GM18858 (cell line): Measurements from ENCODE around the gene NAA16.
A peak's percentile ranks its signal among the peaks of the same experiment; 100 is the strongest.
"Not testable (repeated sequence)": the region's sequence is repeated elsewhere in the genome, so short reads cannot be mapped to it uniquely, and the experiment has no call there.

Experiments used
- ATAC-seq: cut with Tn5 transposase; IDR thresholded peaks from one replicate; pipeline ENCODE4 v1.9.1; 2021; ENCODE audit not compliant: unreplicated experiment

NAA16 gene

DNA sequence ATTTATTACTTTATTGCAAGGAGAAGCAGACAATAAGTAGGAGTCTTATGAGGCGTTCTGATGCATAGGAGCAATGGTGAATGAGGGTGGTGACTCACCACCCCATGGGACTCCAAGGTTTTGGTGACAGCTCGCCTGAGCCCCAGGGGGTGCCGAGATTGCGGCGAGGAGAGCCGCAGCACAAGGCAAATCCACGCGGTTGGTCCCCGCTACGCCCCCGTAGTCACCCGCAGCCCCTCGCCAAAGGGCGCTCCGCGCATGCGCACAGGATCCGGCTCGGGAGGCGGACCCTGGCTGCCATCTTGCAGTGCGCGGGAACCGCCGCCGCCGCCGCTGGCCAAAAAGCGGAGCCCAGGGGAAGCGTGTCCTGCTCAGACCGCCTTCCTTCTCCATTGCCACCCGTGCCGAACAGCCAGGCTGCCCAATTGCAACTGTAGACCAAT lies at the start of gene NAA16:
NAA16 (plus strand) TSS at position 305 of the 443 bp plus-strand sequence. CDS start 262 bp downstream, outside the sequence.
- ATAC-seq = peak; percentile 51

DNA sequence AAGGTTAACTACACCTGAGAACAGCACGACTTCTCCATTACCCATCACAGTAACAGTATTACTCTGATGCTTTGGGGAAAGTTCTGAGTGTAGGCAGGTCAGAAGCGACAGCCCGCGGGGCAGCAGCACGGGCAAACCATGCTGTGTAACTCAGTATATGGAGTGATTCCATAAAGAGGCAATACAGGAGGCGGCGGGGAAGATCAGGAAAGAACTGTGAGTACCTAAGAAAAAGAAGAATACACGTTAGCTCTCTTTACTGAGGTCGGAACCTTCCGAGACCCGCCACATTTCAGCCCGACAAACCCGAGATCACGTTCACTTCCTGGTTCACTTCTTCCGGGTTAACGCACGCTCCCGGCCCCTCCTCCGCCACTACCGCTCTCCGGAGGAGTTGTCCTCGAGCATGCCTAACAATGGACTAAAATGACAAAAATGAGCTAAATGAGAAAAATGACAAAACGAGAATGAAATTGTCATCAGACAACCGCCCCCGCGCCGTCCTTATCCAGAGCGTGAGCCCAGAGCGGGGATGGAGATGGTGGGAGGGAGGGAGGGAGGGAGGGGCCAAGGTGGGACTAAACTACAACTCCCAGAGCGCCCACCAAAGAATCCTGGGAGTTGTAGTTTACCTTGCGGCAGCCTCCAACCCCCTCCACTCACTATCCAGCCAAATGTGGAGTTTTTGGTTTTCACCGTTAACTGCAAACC lies 47.7 kb upstream of the NAA16 start, which contains the start of gene MTRF1:
MTRF1 (minus strand) TSS at position 316 of the 711 bp plus-strand sequence. CDS start 2,669 bp downstream, outside the sequence.
- peak; percentile 84 for ATAC-seq

DNA sequence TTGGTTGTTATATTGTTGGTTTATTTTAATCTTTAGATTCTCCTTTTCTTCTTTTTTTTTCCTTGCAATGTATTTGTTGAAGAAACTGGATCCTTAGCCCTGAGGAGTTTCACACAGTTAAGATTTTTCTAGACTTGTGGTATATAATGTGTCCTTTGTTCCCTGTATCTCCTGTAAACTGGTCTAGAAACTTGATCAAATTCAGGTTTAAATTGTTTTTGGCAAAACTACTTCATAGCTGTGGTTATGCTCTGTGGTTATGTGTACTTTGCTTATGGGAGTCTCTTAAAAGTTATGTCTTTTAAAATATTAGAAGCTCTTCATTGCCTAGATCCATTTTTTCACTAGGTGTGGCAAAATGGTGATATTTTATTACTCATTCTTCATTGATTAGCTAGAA lies 44.0 kb upstream of the NAA16 start:
- no peak for ATAC-seq

DNA sequence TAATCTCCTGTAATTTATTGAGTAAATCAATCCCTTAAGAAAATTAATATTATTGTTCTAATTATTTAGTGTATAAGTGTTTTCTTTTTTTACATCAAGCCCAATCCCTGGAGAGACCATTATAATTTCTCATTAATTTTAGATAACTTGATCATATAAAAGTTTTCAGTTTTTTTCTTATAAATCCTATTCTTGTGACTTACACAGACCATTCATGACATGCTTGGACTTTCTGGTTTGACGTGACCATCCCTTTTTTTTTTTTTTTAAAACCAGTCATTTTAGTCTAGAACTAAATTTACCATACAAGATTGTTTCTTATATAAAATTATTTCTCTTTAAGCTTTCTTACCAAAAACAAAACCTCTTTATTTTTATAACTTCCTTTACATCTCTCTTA lies 42.3 kb upstream of the NAA16 start:
- no peak for ATAC-seq

DNA sequence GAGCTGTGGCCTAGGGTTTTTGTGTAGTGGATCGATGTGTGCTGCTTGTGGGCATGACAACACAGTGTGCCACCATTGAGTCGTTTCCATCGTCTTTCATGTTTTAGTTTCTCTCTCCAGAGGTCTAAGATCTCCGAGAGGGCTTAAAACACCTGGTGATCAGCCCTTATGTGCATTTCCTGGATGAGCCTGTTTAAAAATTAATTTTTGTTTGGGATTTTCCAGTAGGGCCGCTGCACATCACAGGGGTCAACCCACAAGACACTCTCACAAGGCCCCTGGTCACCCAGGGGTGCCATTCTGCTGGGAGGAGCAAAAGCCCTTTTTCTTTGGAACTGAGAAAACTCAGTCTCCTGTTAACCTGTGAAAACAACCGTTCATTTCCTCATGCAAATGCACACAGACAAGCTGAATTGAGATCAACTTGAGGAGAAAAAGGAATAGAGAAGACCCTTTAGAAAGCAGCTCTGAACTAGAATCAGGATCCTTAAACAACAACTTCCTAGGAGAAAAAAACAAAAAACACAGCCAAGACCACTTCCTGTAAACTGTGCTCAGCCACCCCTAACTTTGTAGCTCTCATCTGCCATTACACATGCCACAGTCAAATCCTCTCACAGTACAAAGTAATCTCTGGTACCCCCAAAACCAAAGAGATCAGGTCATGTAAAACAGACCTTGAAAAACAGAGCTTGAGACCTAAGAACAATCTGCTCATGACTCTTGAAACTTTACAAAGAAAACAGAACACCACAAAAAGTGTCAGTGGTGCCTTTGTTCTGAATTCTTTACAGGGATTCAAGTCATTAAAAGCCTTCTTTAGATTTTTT lies 39.4 kb upstream of the NAA16 start:
- no peak for ATAC-seq

DNA sequence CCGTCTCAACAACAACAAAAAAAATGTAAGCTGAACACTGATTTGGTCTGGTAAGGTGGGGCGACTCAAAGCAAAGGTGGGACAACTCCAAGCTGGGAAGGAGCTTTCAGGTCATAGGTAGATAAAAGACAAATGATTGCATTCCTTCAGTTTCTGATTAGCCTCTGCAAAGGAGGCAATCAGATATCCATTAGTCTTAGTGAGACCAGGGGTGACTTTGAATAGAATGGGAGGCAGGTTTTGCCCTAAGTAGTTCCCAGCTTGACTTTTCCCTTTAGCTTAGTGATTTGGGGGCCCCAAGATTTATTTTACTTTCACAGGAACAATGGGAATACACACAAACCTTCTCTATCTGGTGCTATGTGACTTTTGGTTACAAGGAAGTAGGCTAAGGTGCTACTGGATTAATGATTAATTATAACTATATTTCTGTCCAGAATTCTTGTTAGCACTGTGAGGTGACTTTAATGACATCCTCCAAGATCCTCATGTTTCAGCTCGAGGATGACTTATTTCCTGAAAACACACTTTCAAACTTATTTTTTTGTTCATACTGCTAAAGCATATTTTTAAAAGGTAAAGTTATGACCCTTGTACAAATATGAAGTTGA lies 37.1 kb upstream of the NAA16 start:
- ATAC-seq = no peak

DNA sequence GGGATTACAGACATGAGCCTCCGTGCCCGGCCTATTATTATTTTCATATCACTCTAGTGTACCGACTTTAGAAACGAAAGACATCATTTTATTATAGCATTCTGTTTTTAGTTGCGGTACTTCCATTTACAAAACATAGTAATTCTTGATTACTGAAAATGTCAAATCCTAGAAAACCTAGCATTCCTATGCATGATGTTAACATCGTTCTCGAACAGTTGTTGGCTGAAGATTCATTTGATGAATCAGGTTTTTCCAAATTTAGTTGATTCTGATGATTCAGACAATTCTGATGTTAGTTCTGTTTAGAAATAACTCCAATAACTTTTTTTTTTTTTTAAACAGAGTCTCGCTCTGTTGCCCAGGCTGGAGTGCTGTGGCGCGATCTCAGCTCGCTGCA lies 36.2 kb upstream of the NAA16 start:
- no peak for ATAC-seq

DNA sequence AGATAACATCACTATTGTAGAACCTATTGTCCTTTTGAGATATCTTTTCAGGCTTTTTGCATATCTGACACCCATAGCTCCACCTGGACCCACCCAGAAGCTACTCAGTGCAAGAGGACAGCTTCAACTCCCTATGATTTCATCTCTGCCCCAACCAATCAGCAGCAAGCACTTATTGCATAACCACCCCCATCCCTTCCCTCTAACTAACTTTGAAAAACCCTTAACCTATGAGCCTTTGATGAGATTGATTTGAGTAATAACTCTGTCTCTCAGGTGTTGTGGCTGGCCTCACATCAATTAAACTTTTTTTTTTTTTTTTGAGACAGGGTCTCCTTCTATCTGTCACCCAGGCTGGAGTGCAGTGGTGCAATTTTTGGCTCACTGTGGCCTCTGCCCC lies 34.2 kb upstream of the NAA16 start:
- ATAC-seq = no peak

DNA sequence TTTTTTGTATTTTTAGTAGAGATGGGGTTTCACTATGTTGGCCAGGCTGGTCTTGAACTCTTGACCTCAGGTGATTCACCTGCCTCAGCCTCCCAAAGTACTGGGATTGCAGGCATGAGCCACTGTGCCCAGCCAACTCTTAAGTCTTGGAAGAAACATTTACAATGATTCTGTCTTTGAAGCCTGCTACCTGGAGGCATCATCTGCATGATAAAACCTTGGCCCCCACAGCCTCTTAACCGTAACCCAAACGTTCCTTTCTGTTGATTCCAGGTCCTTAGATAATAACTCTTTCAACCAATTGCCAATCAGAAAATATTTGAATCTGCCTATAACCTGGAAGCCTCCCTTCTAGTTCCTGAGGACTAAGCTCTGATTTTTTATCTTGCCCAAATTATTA lies 31.9 kb upstream of the NAA16 start:
- ATAC-seq = not testable (repeated sequence)

DNA sequence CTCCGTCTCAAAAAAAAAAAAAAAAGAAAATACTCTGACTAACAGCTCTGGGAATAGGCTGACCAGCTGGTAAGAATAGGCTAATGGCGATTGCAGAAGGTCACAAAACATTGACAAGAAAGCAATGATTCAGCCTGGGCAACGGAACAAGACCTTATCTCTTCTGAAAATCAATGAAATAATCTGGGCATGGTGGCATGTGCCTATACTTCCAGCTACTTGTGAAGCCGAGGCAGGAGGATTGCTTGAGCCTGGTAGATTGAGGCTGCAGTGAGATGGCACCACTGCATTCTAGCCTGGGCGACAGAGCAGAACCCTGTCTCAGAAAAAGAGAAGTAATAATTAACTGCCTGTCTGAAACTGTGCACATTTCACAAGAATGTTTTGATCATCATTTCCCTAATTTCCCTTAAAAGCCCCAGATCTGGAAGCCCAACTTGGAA lies 28.9 kb upstream of the NAA16 start:
- ATAC-seq = no peak

DNA sequence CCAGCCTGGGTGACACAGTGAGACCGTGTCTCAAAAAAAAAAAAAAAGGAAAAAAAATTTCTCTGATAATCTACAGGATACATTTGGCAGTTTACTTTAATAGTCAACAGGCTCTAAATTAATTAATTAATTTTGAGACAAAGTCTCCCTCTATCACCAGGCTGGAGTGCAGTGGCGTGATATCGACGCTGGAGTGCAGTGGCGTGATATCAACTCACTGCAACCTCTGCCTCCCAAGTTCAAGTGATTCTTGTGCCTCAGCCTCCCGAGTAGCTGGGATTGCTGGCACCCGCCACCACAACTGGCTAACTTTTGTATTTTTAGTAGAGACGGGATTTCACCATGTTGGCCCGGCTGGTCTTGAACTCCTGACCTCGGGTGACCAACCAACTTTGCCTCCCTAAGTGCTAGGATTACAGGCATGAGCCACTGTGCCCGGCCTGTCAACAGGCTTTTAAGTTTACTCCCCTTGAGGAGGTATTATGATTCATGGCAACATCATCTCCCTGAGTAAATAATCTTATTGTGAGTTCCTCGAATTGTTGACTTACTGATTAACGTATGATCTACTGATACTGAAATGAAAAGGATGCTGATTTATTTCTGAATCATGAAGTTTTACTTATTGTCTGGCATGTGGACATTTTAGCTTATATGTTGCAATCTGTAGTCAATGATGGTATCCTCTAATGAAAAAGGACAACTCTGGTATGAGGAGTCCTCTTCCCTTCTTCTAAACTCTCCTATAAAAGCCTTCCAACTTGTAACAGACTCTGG lies 26.4 kb upstream of the NAA16 start:
- no peak for ATAC-seq

DNA sequence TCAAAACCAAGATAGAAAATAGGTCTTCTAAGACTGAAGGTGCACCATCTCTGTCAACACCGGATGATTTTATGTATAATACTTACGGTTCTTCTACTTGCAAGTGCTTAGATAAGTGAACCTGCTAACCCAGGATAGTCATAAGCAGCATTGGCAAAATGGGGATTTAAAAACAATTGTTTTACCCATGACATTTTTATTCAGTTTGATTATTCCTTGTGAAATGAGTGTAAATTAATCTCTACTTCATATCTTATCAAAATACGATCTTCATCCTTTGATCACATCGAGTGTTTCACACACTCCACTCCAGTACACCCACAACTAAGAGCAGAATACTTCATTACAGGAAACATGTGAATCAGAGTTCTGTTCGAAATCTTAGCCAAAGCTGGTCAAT lies 24.7 kb upstream of the NAA16 start:
- no peak for ATAC-seq

DNA sequence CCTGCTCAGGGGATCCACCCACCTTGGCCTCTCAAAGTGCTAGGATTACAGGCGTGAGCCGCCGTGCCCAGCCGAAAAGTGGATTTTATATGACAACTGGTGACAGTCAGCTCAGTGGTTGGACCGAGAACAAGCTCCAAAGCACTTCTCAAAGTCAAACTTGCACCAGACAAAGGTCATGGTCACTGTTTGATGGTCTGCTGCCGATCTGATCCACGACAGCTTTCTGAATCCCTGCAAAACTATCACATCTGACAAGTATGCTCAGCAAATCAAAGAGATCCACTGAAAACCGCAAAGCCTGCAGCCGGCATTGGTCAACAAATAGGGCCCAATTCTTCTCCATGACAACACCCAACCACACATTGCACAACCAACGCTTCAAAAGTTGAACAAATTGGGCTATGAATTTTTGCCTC lies 21.6 kb upstream of the NAA16 start:
- ATAC-seq = no peak

DNA sequence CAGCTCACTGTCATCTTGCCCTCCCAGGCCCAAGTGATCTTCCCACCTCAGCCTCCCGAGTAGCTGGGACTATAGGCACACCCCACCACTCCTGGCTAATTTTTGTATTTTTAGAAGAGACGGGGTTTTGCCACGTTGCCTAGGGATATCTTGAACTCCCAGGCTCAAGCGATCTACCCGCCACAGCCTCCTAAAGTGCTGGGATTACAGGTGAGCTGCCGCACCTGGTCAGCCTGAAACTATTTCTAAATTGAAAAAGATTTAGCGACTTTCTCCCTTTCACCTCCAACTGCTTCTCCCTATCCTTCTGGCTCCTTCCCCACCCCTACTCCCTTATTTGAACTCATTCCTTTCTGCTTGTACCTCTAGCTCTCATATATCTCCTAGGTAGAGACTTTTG lies 19.8 kb upstream of the NAA16 start:
- no peak for ATAC-seq

DNA sequence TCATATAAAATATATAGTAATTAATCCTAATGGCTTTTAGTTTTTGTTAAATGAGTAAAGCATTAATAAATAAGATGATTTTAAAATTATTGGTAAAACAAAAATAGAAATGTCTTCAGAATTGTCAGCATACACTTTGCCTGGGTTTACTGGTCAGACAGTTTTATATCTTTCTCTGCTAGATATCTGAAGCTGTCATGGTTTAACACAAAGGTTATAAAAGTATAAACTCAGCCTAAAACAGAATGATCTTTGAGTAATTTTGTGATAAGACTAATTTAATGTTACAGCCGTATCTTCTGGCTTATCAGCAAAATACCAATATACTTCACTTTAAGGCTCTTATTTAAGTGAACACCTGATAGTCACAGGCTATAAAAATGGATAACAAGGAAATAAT lies 17.8 kb upstream of the NAA16 start:
- no peak for ATAC-seq

DNA sequence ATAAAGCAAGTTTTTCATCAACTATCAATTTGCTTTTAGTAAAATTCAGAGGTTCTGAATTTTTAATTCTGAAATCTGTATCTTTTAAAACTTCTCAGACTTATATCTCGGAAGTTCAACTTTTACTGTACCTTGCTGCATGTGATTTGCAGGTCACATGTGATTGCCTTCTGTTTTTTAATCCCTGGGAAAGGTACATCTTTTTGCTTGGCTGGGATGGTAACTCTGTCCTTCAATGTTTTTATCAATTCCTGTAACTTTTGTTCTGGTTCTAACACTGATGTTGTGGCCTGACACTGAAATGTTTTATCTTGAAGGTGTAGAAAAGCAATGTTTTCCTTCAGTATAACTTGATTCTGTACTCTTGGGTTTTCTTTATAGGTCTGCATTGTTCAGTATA lies 16.2 kb upstream of the NAA16 start:
- ATAC-seq = no peak

DNA sequence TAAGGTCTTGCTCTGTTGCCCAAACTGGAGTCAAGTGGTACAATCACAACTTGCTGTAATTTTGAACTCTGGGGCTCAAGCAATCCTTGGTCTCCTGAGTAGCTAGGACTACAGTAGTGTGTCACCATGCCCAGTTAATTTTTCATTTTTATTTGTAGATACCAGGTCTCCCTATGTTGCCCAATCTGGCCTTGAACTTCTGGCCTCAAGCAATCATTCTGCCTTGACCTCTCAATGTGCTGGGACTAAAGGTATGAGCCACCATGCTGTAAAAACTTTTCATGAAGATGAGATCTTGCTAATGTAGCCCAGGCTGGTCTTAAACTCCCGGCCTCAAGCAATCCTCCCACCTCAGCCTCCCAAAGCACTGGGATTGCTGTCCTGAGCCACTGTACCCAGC lies 15.1 kb upstream of the NAA16 start:
- no peak for ATAC-seq

DNA sequence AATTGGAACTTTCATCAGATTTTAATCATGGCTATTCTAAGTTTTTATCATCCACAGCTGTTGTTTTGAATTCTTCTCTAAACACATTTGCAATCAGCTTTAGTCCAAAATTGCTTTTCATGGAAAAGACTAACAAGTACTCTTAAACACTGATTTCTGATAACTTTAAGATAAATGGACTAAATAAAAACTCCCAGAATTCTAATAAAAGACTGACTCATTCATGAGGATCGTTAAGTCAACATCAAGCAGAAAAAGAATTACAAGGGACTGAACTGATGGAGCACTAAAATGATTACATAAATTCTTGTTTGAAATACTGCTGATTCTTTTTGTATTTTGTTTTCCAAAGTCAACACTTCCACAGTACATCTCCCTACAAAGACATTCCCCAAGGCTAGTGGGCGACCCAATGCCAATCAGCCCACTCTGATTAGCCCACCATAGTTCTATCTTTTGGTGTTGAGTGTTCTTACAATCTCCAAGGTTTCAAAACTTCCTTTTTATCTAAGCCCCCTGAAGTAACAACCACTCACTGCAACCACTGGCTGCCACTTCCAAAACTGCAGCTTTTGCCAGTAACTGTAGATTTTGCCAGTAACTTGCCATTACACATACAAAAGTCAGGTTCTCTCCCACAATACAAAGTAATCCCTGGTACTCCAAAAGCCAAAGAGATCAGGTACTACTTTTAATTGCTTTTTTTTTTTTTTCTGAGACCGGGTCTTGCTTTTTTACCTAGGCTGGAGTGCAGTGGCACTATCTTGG lies 14.0 kb upstream of the NAA16 start:
- no peak for ATAC-seq

DNA sequence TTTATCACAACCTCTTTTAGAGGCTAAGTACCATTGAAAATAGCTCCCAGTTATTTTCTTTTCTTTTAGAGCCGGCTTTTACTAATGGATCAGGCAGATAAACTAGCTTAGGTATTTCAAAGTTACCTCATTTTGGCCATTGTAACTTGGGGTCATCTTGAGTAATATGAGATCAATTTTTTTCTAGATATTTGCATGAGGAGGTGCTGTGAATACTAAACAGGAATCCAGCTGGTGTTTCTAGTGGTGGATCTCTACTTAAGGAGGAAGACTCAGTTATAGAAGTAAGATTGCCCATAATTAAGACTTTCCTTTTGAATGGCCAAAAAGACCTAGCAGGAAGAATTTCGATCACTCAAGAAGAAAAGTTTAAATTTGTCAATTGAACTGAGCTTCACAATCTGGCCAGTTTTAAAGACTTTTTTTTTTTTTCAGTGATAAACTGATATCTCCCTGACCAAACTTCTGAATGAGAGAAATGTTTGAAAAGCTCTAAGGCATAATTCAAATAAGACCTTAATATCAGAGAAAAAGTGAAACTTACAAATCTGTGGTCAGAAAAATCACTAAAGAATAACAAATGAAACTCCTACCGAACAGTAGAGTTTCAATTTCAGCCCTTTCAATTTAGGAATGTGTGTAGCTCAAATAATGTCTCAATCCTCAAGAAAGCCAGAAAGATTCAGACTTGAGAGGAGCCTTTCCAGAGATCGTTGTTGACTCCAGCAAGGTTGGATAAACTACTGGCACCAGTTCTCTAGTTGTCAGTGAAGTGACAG lies 11.6 kb upstream of the NAA16 start:
- no peak for ATAC-seq
